Measurements from ENCODE around the gene ACLY. TPM values are rescaled to one million over a fixed set of nuclear protein-coding genes. Genes with fewer than 3 reads are reported as not detected.

Gene ACLY
- total and polyA plus RNA-seq, 2 of the 13 experiments (the other 11 are each of a cell fraction or from before 2014, with no cell fraction given): 111 to 218 TPM

GRCh38 chr17:41959336-41960095, 40.8 kb upstream of the ACLY start (continued):
- TF ChIP-seq KDM5A (IDR thresholded peaks at IDR 0.05; ENCODE audit: borderline replicate concordance, low read length) (no peak), ZNF615 (CRISPR knock-in tag; IDR thresholded peaks at IDR 0.05; ENCODE audit: borderline replicate concordance) (no peak), FOXO1 (CRISPR knock-in tag; IDR thresholded peaks at IDR 0.05) (peak; percentile 11; the same call in 1 of the 2 replicates), ZNF557 (CRISPR knock-in tag; IDR thresholded peaks at IDR 0.05) (0 out of 2 replicates have a peak, but pooled peaks have one; percentile 26), ZBTB8A (CRISPR knock-in tag; IDR thresholded peaks at IDR 0.05; ENCODE audit: borderline replicate concordance, low read depth) (no peak), ZNF430 (CRISPR knock-in tag; IDR thresholded peaks at IDR 0.05) (peak; percentile 65; the same call in 1 of the 2 replicates), ZGPAT (CRISPR knock-in tag; IDR thresholded peaks at IDR 0.05) (peak; percentile 55; the same call in 1 of the 2 replicates), HIC2 (CRISPR knock-in tag; IDR thresholded peaks at IDR 0.05; ENCODE audit: low read depth) (peak; percentile 85), ZNF83 (CRISPR knock-in tag; IDR thresholded peaks at IDR 0.05; ENCODE audit: borderline replicate concordance) (no peak), HOXD1 (CRISPR knock-in tag; IDR thresholded peaks at IDR 0.05) (no peak), XBP1 (CRISPR knock-in tag; IDR thresholded peaks at IDR 0.05) (0 out of 2 replicates have a peak, but pooled peaks have one; percentile 64), EZH2 (conservative IDR thresholded peaks at IDR 0.05; ENCODE audit: low read depth, low read length) (no peak), IKZF4 (CRISPR knock-in tag; IDR thresholded peaks at IDR 0.05; ENCODE audit: borderline replicate concordance, low read depth, not compliant biosample characterization) (no peak), HOMEZ (CRISPR knock-in tag; IDR thresholded peaks at IDR 0.05; ENCODE audit: low read depth) (peak; percentile 68; the same call in 1 of the 2 replicates), ZNF446 (CRISPR knock-in tag; IDR thresholded peaks at IDR 0.05) (no peak), PCBP2 (optimal IDR thresholded peaks at IDR 0.05; ENCODE audit: low read depth, low read length, poor library complexity, severe bottlenecking) (no peak), ZSCAN22 (CRISPR knock-in tag; IDR thresholded peaks at IDR 0.05) (no peak), ZNF142 (CRISPR knock-in tag; IDR thresholded peaks at IDR 0.05) (no peak), ZKSCAN1 (IDR thresholded peaks at IDR 0.05; ENCODE audit: low read length) (no peak)

All from HepG2 (cell line).